ENCODE results near the gene NOXO1. TPM values are rescaled to one million over a fixed set of nuclear protein-coding genes. Genes with fewer than 3 reads are reported as not detected.

NOXO1 gene
- total RNA-seq, 1 experiment from 2014 or later: 1.7 TPM

- peaks cover 0 to 3% of the 10 kb centered on the region in 2 experiments; a peak in 2 of 5 replicates for H3K9me3 Mint-ChIP-seq
- no peaks in the 10 kb centered on the region for H3K27me3 ChIP-seq (ENCODE audit: insufficient read depth, low read length)
- H3K23ac ChIP-seq (ENCODE audit: insufficient read length, low read depth, low read length): no peak overlapping the region
- H2BK12ac ChIP-seq (ENCODE audit: insufficient read length, low read depth, low read length): no peak overlapping the region
- H3T11ph ChIP-seq (ENCODE audit: low read length): no peak overlapping the region
- H3K4ac ChIP-seq (ENCODE audit: low read depth, low read length): no peak overlapping the region
- H3K56ac ChIP-seq (ENCODE audit: insufficient read length, low read depth, low read length): no peak overlapping the region
- no peak overlapping the region for H4K5ac ChIP-seq (ENCODE audit: insufficient read length, low read depth, low read length)
- no peaks in the 10 kb centered on the region for H3K4me1 ChIP-seq (ENCODE audit: insufficient read depth, low read length)
- H2BK120ac ChIP-seq (ENCODE audit: low read depth, low read length, poor library complexity, severe bottlenecking): no peak overlapping the region
- H3K4me2 ChIP-seq (ENCODE audit: insufficient read depth, insufficient read length, low read length): no peak overlapping the region
- no peaks in the 10 kb centered on the region for H4K20me1 ChIP-seq (ENCODE audit: control insufficient read depth, insufficient read depth, insufficient read length)
- no peak overlapping the region for H3K4me3 Mint-ChIP-seq
- TF ChIP-seq CTCF (conservative IDR thresholded peaks at IDR 0.05): no peak
- peaks cover 19% of the 10 kb centered on the region for H3K27me3 Mint-ChIP-seq (ENCODE audit: low read depth)
- H2AK5ac ChIP-seq (ENCODE audit: insufficient read length, low read length): no peak overlapping the region
- H3K4me1 Mint-ChIP-seq: peaks cover 4 to 5% of the 10 kb centered on the region in 2 experiments; a peak in 2 of 4 replicates
- H3K79me2 ChIP-seq (ENCODE audit: insufficient read depth, low read length): no peaks in the 10 kb centered on the region
- no peak overlapping the region; the same call in 1 of the 2 replicates for H3K14ac ChIP-seq (ENCODE audit: insufficient read depth, low read length)
- no peak for DNase-seq
- H2BK20ac ChIP-seq (ENCODE audit: low read depth, low read length, poor library complexity, severe bottlenecking): no peak overlapping the region
- H2BK15ac ChIP-seq (ENCODE audit: low read depth, low read length): no peak overlapping the region
- H2BK5ac ChIP-seq (ENCODE audit: insufficient read length, low read length): no peak overlapping the region
- H3K18ac ChIP-seq (ENCODE audit: insufficient read length, low read depth, low read length): no peak overlapping the region
- H3K27ac ChIP-seq (ENCODE audit: insufficient read length, low read depth, low read length): no peak overlapping the region
- no peaks in the 10 kb centered on the region for H3K9me3 ChIP-seq (ENCODE audit: control insufficient read depth, low read depth, low read length)
- H4K91ac ChIP-seq (ENCODE audit: insufficient read length, low read depth, low read length): no peak overlapping the region
- H2AFZ ChIP-seq (ENCODE audit: low read length): no peak overlapping the region
- no peak overlapping the region for H3K9ac ChIP-seq (ENCODE audit: extremely low read depth, insufficient read length, low read length)
- WGBS (ENCODE audit: extremely low coverage, insufficient read length, low lambda C conversion rate): no CpG with 5 or more reads among the region's 22 CpGs
- no peak overlapping the region for H3K27ac Mint-ChIP-seq
- H4K8ac ChIP-seq (replicated peaks; ENCODE audit: insufficient read length, low read depth, low read length): no peak overlapping the region
- no peaks in the 10 kb centered on the region; a peak in 2 of 7 replicates for H3K36me3 Mint-ChIP-seq (ENCODE audit: insufficient read depth in 1 of 3, low read depth in 3 of 3)
- H3K79me1 ChIP-seq (ENCODE audit: insufficient read depth, low read depth, low read length, poor library complexity, severe bottlenecking): no peaks in the 10 kb centered on the region
- no peaks in the 10 kb centered on the region for H3K23me2 ChIP-seq (ENCODE audit: insufficient read length, low read depth, low read length, poor library complexity, severe bottlenecking)
These were observed 27.5 kb downstream of the NOXO1 start for GRCh38 chr16:1953734-1954133.

Measured in H9 (cell line).